BJ (cell line): Measurements from ENCODE around the gene DOCK10. TPM values are rescaled to one million over a fixed set of nuclear protein-coding genes. Genes with fewer than 3 reads are reported as not detected.
A peak's percentile ranks its signal among the peaks of the same experiment; 100 is the strongest.

Experiments used
- CTCF ChIA-PET: fragments of 350-600 bp; formaldehyde crosslinking; extraction: SDS; loops from one replicate; lab custom pipeline; 2021; ENCODE audit warnings: antibody characterized with exemption, inconsistent platforms; lab: Yijun Ruan, JAX
- POLR2A ChIA-PET: fragments of 300-600 bp; sonication (Branson Sonifier 250); formaldehyde crosslinking; extraction: SDS; loops from one replicate; lab custom pipeline; 2021; ENCODE audit warnings: antibody characterized with exemption; lab: Charles Lee
- DNase-seq: peaks from one replicate; pipeline ENCODE4 v3.0.0-alpha.2; 2011; ENCODE audit warnings: low read depth
- H3K27me3 ChIP-seq: 2 replicates; pipeline ENCODE4 v1.6.0; 2011; ENCODE audit warnings: low read length; ENCODE audit not compliant: control insufficient read depth, insufficient read depth
- H3K36me3 ChIP-seq: 2 replicates; pipeline ENCODE4 v1.5.1; 2011; ENCODE audit warnings: low read length; ENCODE audit not compliant: control insufficient read depth, insufficient read depth
- H3K4me3 ChIP-seq: 2 replicates; pipeline ENCODE4 v1.5.1; 2011; ENCODE audit warnings: low read depth, mild to moderate bottlenecking, control low read depth, low read length
- polyA plus RNA-seq: library from polyadenylated mRNA; depleted of rRNA; stranded (reverse); fragments of >200 nt; gene quantifications from 2 replicates; pipeline ENCODE4 v1.2.3, GENCODE V29; 2011
- TF ChIP-seq, protein P1 (sequence below): IDR thresholded peaks from 2 replicates; pipeline ENCODE4 v1.5.1; 2011; ENCODE audit warnings: low read depth, mild to moderate bottlenecking, control low read depth, inconsistent platforms, low read length, moderate library complexity; ENCODE audit not compliant: insufficient read depth

The DOCK10 gene
- polyA plus RNA-seq, 1 experiment, result 62.7 TPM

DNA sequence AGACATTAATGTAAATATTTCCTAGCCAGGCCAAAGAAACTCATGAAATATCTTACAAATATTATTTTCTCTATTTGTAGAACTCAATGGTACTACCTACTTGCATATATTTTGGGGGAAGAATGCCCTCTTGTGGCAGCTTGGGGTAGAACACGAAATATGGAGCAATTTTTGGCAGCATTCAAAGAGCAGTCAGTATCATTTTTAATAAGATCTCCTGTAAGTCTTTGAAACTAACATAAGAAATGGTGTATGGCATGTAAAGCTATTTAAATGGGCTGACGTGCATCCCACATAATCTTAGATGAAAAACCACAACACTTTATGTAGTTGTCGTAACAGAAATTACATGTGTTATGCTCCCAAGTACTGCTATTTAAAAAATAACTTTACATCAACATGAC is 263.8 kb downstream of the DOCK10 start:
- no peaks in the 10 kb centered on the region for H3K27me3 ChIP-seq
- POLR2A ChIA-PET, result no interaction called here
- TF ChIP-seq, protein P1, sequence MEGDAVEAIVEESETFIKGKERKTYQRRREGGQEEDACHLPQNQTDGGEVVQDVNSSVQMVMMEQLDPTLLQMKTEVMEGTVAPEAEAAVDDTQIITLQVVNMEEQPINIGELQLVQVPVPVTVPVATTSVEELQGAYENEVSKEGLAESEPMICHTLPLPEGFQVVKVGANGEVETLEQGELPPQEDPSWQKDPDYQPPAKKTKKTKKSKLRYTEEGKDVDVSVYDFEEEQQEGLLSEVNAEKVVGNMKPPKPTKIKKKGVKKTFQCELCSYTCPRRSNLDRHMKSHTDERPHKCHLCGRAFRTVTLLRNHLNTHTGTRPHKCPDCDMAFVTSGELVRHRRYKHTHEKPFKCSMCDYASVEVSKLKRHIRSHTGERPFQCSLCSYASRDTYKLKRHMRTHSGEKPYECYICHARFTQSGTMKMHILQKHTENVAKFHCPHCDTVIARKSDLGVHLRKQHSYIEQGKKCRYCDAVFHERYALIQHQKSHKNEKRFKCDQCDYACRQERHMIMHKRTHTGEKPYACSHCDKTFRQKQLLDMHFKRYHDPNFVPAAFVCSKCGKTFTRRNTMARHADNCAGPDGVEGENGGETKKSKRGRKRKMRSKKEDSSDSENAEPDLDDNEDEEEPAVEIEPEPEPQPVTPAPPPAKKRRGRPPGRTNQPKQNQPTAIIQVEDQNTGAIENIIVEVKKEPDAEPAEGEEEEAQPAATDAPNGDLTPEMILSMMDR, result peak; percentile 75
- CTCF ChIA-PET, result interaction anchor here (0.6 to 1.8 kb wide), 8 partner anchors 10 to 434 kb away, joined by 3 to 7 read pairs (median 3); no protein-coding TSS in a partner anchor
- no peak overlapping the region for H3K4me3 ChIP-seq
- DNase-seq, result peak; percentile 19
- H3K36me3 ChIP-seq, result peaks cover 2% of the 10 kb centered on the region; the same call in 1 of the 2 replicates

DNA sequence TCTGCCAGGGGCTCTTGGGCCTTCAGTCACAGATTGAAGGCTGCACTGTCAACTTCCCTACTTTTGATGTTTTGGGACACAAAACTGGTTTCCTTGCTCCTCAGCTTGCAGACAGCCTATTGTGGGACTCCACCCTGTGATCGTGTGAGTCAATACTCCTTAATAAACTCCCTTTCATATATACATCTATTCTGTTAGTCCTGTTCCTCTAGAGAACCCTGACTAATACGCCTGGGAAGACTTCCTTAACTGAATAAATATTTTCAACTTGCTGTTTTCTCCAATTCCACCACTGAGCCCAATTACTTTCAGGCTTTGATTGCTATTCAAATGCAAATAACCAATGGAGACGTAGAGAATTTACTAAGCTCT is 264.7 kb downstream of the DOCK10 start:
- Histone ChIP-seq H3K4me3 (no peak overlapping the region), H3K27me3 (no peaks in the 10 kb centered on the region), H3K36me3 (peaks cover 6% of the 10 kb centered on the region)
- ChIA-PET POLR2A (no interaction called here), CTCF (interaction anchor here (0.9 to 1.8 kb wide), 8 partner anchors 15 to 421 kb away, joined by 3 to 7 read pairs (median 3); no protein-coding TSS in a partner anchor)
- TF ChIP-seq, protein P1, result no peak
- DNase-seq, result no peak

DNA sequence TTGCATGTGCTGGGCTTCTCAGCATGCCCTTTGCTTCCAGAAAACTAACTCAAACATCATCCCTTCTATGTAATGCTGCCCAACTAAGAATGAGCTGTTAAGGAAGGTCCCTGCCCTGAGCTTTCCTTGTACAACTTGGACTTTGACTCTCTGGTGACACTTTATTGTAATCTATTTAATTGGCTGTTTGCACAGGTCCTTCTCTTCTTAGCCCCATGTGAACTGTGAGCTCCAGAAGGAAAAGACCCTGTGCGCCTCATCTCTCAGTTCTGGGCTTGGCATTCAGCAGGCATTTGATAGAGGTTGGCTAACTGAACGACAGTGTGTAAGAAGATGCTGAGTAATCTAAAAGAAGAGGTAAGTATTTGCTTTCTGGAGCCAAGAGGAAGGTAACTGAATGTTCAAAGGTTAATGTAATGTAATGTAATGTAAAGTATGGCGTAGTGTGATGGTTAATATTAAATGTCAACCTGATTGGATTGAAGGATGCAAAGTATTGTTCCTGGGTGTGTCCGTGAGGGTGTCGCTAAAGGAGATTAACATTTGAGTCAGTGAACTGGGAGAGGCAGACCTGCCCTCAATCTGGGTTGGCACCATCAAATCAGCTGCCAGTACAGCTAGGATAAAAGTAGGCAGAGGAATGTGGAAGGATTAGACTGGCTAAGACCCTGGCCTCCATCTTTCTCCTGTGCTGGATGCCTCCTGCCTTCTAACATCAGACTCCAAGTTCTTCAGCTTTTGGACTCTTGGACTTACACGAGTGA is 265.3 kb downstream of the DOCK10 start:
- DNase-seq, result no peak
- ChIA-PET CTCF (interaction anchor here (0.6 to 1.9 kb wide), 9 partner anchors 8 to 407 kb away, joined by 3 to 7 read pairs (median 3); no protein-coding TSS in a partner anchor), POLR2A (no interaction called here)
- H3K27me3 ChIP-seq, result no peaks in the 10 kb centered on the region
- no peak overlapping the region for H3K4me3 ChIP-seq
- H3K36me3 ChIP-seq, result peaks cover 9% of the 10 kb centered on the region
- TF ChIP-seq, protein P1, result no peak

DNA sequence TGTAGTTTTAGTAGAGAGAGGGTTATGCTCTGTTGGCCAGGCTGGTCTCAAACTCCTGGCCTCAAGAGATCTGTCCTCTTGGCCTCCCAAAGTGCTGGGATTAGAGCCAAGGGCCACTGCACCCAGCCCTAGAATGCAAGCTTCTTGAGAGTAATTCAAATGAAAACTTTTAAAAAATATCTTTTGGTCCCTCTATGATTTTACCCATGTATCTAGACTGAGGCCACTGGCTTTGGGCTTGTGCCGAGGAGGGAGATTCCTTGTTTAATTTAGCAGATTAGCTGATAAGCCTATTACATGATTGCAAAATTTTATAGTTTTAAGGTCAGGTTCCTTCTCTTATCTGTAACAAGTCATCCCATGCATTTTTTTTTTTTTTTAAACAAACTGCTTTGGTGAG is 266.6 kb downstream of the DOCK10 start:
- no peak overlapping the region for H3K4me3 ChIP-seq
- TF ChIP-seq, protein P1, result no peak
- ChIA-PET CTCF (interaction anchor here (0.6 to 1.9 kb wide), 2 partner anchors 406 to 408 kb away, joined by 3 to 6 read pairs; no protein-coding TSS in a partner anchor), POLR2A (no interaction called here)
- H3K27me3 ChIP-seq, result no peaks in the 10 kb centered on the region
- no peak for DNase-seq
- H3K36me3 ChIP-seq, result peaks cover 11% of the 10 kb centered on the region

DNA sequence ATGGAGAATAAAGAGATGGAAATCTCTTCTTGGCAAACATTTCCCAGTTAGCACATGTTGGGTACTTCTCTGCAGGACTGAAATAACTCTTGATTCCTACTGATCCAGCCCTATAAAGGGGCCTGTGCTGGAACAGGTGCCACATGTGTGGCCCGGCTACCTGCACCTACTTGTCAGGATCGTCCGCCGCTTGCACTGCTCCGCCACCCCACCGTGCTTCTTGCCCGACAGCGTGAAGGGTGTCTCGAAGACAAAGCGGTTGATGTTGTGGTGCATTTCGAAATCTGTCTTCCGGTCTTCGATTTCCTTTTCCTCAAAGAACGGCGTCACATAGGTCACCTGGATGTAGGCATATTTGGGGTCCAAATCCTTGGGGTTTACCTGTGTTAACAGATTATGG is 267.5 kb downstream of the DOCK10 start:
- ChIA-PET CTCF (no interaction called here), POLR2A (no interaction called here)
- no peaks in the 10 kb centered on the region for H3K27me3 ChIP-seq
- no peak overlapping the region for H3K4me3 ChIP-seq
- DNase-seq, result no peak
- TF ChIP-seq, protein P1, result no peak
- peaks cover 16% of the 10 kb centered on the region for H3K36me3 ChIP-seq
